Measurements from ENCODE around the gene COL20A1. TPM values are rescaled to one million over a fixed set of nuclear protein-coding genes. Genes with fewer than 3 reads are reported as not detected.
A peak's percentile ranks its signal among the peaks of the same experiment; 100 is the strongest.

COL20A1 gene
- total and polyA plus RNA-seq, 12 donors: 0.26 to 0.30 TPM; not detected in 10

DNA sequence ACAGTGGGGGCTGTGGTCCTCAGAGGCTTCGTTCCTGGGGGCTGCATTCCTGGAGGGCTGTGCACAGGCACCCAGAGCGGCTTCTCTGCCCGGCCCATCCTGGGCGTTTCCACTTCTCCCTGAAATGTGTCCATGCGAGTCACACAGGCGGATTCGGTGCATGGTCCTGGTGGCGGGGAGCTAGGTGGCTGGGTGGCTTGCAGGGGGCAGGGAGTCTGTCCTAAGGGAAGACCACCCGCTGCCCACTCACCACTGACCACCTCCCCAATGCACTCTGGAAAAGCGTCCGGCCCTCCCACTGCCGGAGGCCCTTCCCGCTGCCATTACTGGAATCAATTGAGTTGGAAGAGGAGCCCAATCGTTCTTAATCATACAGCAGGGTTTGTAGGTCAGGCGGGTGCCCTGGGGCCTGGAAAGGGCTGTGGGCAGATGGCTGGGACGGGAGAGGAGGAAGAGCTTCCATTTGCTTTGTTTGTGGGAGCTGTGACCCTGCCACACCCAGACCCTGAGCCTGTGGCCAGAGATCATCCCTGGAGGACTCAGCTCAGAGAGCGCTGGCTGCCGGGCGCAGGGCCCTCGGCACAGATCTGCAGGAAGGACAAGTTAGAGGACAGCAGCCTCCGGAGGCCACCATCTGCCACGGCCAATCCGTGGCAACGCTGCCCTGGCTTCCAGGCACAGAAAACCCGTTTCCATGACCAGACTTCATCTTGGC lies 61.8 kb downstream of the COL20A1 start:
- ATAC-seq (no peak), DNase-seq (peak in 1 of 2 donors; percentile 5)
- Histone ChIP-seq H3K36me3 (no peaks in the 10 kb centered on the region), H3K9me3 (no peaks in the 10 kb centered on the region), H3K4me1 (peaks cover 0 to 29% (median 18%) of the 10 kb centered on the region in 9 donors), H3K27me3 (peaks cover 0 to 38% (median 14%) of the 10 kb centered on the region in 7 donors), H3K27ac (no peak overlapping the region), H3K4me3 (no peak overlapping the region)
- TF ChIP-seq, protein P1, sequence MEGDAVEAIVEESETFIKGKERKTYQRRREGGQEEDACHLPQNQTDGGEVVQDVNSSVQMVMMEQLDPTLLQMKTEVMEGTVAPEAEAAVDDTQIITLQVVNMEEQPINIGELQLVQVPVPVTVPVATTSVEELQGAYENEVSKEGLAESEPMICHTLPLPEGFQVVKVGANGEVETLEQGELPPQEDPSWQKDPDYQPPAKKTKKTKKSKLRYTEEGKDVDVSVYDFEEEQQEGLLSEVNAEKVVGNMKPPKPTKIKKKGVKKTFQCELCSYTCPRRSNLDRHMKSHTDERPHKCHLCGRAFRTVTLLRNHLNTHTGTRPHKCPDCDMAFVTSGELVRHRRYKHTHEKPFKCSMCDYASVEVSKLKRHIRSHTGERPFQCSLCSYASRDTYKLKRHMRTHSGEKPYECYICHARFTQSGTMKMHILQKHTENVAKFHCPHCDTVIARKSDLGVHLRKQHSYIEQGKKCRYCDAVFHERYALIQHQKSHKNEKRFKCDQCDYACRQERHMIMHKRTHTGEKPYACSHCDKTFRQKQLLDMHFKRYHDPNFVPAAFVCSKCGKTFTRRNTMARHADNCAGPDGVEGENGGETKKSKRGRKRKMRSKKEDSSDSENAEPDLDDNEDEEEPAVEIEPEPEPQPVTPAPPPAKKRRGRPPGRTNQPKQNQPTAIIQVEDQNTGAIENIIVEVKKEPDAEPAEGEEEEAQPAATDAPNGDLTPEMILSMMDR (IDR thresholded peaks at IDR 0.05): no peak
- 86 to 89% methylated on average over 25 of the region's 25 CpGs for WGBS, 2 donors
- intact Hi-C loops (cut with DNase I): no loop called here

GRCh38 chr20:63355781-63356295 lies 62.9 kb downstream of the COL20A1 start:
- Histone ChIP-seq H3K27ac (no peak overlapping the region), H3K4me3 (no peak overlapping the region), H3K27me3 (peaks cover 0 to 48% (median 24%) of the 10 kb centered on the region in 7 donors), H3K36me3 (no peaks in the 10 kb centered on the region), H3K4me1 (peaks cover 0 to 32% (median 20%) of the 10 kb centered on the region in 9 donors), H3K9me3 (no peaks in the 10 kb centered on the region)
- DNase-seq (peak in 1 of 2 donors; percentile 2), ATAC-seq (no peak)
- WGBS, 2 donors: 89 to 93% methylated on average over 11 of the region's 11 CpGs
- intact Hi-C loops (cut with DNase I): no loop called here
- TF ChIP-seq, protein P1 (IDR thresholded peaks at IDR 0.05): no peak

- TF ChIP-seq, protein P1 (IDR thresholded peaks at IDR 0.05): no peak
- DNase-seq (peak in 1 of 2 donors; percentile 6), ATAC-seq (no peak)
- H3K4me3 ChIP-seq: no peak overlapping the region
- H3K27ac ChIP-seq: no peak overlapping the region
- H3K4me1 ChIP-seq: peaks cover 0 to 34% (median 20%) of the 10 kb centered on the region in 9 donors
- 91 to 93% methylated on average over 8 of the region's 8 CpGs for WGBS, 2 donors
- peaks cover under 1 to 53% (median 29%) of the 10 kb centered on the region in 7 donors for H3K27me3 ChIP-seq
- no peaks in the 10 kb centered on the region for H3K9me3 ChIP-seq
- H3K36me3 ChIP-seq: no peaks in the 10 kb centered on the region
- intact Hi-C loops (cut with DNase I): no loop called here
These were observed 63.5 kb downstream of the COL20A1 start for GRCh38 chr20:63356511-63356910.

- no peaks in the 10 kb centered on the region for H3K9me3 ChIP-seq
- no peak overlapping the region for H3K27ac ChIP-seq
- DNase-seq (peak in 1 of 2 donors; percentile 16), ATAC-seq (peak in 5 of 8 donors; percentile 3 to 50 (median 20))
- H3K4me3 ChIP-seq: no peak overlapping the region
- intact Hi-C loops (cut with DNase I): no loop called here
- no peaks in the 10 kb centered on the region for H3K36me3 ChIP-seq
- peaks cover 4 to 59% (median 35%) of the 10 kb centered on the region in 7 donors for H3K27me3 ChIP-seq
- 70 to 75% methylated on average over 30 of the region's 30 CpGs for WGBS, 2 donors
- TF ChIP-seq, protein P1 (IDR thresholded peaks at IDR 0.05): no peak
- peaks cover 0 to 29% (median 17%) of the 10 kb centered on the region in 9 donors for H3K4me1 ChIP-seq
These were observed 64.2 kb downstream of the COL20A1 start for GRCh38 chr20:63356931-63357879.

Measured in heart right ventricle (tissue), 16 donors.